NCI-H2171 treated with DMSO at 0.1 percent for 48 hours (cell line): ENCODE measurements around the gene PDS5B.
"Not testable (repeated sequence)": the region's sequence is repeated elsewhere in the genome, so short reads cannot be mapped to it uniquely, and the experiment has no call there.

ENCODE experiments used
- DNase-seq: peaks from one replicate; lab custom pipeline; 2025; lab: John Stamatoyannopoulos, UW

Gene PDS5B

GRCh38 chr13:32650705-32651311 lies 64.6 kb downstream of the PDS5B start:
- no peak for DNase-seq

- no peak for DNase-seq
Observed at GRCh38 chr13:32657309-32657708, 71.1 kb downstream of the PDS5B start.

GRCh38 chr13:32659736-32660135 lies 73.5 kb downstream of the PDS5B start:
- no peak for DNase-seq

- no peak for DNase-seq
Observed at GRCh38 chr13:32660227-32660626, 74.0 kb downstream of the PDS5B start.

- DNase-seq: no peak
Observed at GRCh38 chr13:32661685-32662084, 75.4 kb downstream of the PDS5B start.

GRCh38 chr13:32663660-32664059 lies 77.4 kb downstream of the PDS5B start:
- no peak for DNase-seq

GRCh38 chr13:32666990-32667571 lies 80.8 kb downstream of the PDS5B start:
- no peak for DNase-seq

GRCh38 chr13:32669030-32669646 lies 82.9 kb downstream of the PDS5B start:
- peak; percentile 26 for DNase-seq

- no peak for DNase-seq
Observed at GRCh38 chr13:32674503-32674902, 88.3 kb downstream of the PDS5B start.

- DNase-seq: no peak
Observed at GRCh38 chr13:32676242-32676641, 90.0 kb downstream of the PDS5B start.

GRCh38 chr13:32682130-32682529 lies 95.9 kb downstream of the PDS5B start:
- DNase-seq: no peak

GRCh38 chr13:32682740-32683139 lies 96.5 kb downstream of the PDS5B start:
- DNase-seq: no peak

GRCh38 chr13:32687275-32687674 lies 101.0 kb downstream of the PDS5B start:
- no peak for DNase-seq

GRCh38 chr13:32695602-32696250 lies 109.5 kb downstream of the PDS5B start:
- no peak for DNase-seq

GRCh38 chr13:32707471-32707870 lies 121.2 kb downstream of the PDS5B start:
- no peak for DNase-seq

GRCh38 chr13:32713397-32713796 lies 127.1 kb downstream of the PDS5B start:
- DNase-seq: no peak

- not testable (repeated sequence) for DNase-seq
Observed at GRCh38 chr13:32716201-32716600, 129.9 kb downstream of the PDS5B start.

GRCh38 chr13:32720026-32720425 lies 133.8 kb downstream of the PDS5B start:
- no peak for DNase-seq

- not testable (repeated sequence) for DNase-seq
Observed at GRCh38 chr13:32721131-32722034, 135.1 kb downstream of the PDS5B start.

GRCh38 chr13:32722340-32722739 lies 136.1 kb downstream of the PDS5B start:
- no peak for DNase-seq

- no peak for DNase-seq
Observed at GRCh38 chr13:32723987-32724386, 137.7 kb downstream of the PDS5B start.
